HG03432 (cell line): ENCODE data around the gene ADGRL3.
"Not testable (repeated sequence)": the region's sequence is repeated elsewhere in the genome, so short reads cannot be mapped to it uniquely, and the experiment has no call there.

Source experiments
- ATAC-seq: cut with Tn5 transposase; IDR thresholded peaks from one replicate; pipeline ENCODE4 v1.9.1; 2021; ENCODE audit warnings: mild to moderate bottlenecking, moderate library complexity; ENCODE audit not compliant: unreplicated experiment

The ADGRL3 gene

DNA sequence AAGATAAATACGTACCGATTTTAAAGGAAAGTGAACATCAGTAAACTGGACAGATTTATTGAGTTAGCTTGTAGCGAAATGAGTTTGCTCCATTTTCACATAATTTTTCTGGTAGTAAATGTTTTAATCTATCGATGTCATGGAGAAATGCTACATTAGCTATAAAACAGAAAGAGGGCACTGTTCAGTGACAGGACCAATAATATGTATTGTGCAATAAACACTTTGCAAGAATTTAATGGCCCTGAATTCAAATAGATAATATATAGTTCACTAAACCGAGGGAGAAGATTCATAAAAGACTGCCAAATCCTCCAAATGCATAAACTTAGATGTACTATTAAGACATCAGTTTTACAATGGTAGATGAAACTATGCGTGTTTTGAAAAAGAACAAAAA, 516.3 kb downstream of the ADGRL3 start:
- ATAC-seq: no peak

- ATAC-seq: no peak
These were observed 523.4 kb downstream of the ADGRL3 start for GRCh38 chr4:61723492-61723891.

DNA sequence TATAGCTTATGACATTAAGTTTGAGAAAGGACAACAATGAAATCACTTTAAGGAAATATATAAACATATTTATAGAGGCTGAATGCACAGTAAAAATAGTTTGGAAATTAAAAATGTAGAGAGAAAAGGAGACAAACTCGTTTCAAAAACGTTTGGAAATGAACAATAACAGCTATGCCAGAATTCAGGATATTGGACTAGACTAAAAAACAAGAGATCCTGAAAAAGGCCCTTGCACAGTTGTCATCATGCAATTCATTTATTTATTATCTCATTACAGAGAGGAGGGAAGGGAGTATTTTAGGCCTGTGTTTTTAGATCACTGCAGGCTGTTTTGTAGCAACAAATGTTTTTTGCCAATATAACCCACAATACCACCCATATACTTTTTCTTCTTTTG, 527.2 kb downstream of the ADGRL3 start:
- ATAC-seq: no peak

GRCh38 chr4:61734409-61734808, 534.3 kb downstream of the ADGRL3 start:
- no peak for ATAC-seq

- ATAC-seq: no peak
These were observed 539.8 kb downstream of the ADGRL3 start for GRCh38 chr4:61739887-61740286.

- ATAC-seq: no peak
These were observed 540.8 kb downstream of the ADGRL3 start for GRCh38 chr4:61740886-61741285.

DNA sequence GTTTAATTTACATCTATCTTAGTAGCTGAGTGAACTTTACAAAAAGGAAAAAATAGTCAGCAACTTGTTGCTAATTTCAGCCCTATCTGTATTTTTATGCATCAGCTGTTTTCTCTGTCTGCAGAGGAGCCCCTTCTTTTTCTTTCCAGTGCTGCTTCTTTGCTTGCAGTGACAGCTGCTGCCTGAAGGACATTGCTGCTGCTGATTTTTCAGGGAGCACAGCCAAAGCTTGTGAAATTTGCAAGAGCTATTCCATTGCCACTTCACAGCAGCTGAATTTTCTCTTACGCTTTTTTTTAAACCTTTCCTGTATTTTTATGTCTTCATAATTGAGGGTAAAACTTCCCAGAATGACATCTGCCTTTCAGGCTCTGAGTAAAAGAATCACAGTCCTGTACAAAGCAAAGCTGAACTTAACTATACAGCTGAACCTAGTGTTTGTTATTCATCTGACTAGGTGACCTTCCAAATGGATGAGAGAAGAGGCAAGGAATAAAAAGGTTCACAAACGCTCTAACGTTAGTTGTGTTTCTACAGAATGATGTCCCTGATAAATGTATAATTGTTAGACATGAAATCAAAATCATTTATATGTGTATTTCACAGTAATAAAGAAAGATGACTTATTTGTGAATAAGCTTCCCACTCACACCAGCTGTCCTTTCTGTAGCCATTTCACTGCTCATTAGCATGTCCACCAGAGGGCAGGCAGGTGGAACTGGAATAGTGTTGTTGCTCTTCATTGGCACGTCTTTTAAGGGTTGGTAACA, 541.4 kb downstream of the ADGRL3 start:
- no peak for ATAC-seq

GRCh38 chr4:61750810-61751209, 550.7 kb downstream of the ADGRL3 start:
- ATAC-seq: no peak

- no peak for ATAC-seq
These were observed 552.5 kb downstream of the ADGRL3 start for GRCh38 chr4:61752617-61753016.

GRCh38 chr4:61753739-61754138, 553.6 kb downstream of the ADGRL3 start:
- ATAC-seq: no peak

GRCh38 chr4:61756937-61757336, 556.8 kb downstream of the ADGRL3 start:
- not testable (repeated sequence) for ATAC-seq

- ATAC-seq: not testable (repeated sequence)
These were observed 557.9 kb downstream of the ADGRL3 start for GRCh38 chr4:61757983-61758382.

DNA sequence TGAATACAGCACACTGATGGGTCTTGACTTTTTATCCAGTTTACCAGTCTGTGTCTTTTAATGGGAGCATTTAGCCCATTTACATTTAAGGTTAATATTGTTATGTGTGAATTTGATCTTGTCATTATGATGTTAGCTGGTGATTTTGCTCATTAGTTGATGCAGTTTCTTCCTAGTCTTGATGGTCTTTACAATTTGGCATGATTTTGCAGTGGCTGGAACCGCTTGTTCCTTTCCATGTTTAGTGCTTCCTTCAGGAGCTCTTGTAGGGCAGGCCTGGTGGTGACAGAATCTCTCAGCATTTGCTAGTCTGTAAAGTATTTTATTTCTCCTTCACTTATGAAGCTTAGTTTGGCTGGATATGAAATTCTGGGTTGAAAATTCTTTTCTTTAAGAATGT, 558.5 kb downstream of the ADGRL3 start:
- not testable (repeated sequence) for ATAC-seq

GRCh38 chr4:61759245-61759644, 559.1 kb downstream of the ADGRL3 start:
- not testable (repeated sequence) for ATAC-seq

- ATAC-seq: not testable (repeated sequence)
These were observed 559.8 kb downstream of the ADGRL3 start for GRCh38 chr4:61759885-61760284.

DNA sequence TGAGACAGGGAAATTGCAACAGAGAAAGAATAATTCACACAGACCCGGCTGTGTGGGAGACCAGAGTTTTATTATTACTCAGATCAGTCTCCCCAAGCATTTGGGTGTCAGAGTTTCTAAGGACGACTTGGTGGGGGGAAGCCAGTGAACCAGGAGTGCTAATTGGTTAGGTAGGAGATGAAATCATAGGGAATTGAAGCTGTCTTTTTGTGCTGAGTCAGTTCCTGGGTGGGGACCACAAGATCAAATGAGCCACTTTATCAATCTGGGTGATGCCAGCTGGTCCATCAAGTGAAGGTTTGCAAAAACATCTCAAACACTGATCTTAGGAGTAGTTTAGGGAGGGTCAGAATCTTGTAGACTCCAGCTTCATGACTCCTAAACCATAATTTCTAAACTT, 560.7 kb downstream of the ADGRL3 start:
- no peak for ATAC-seq

DNA sequence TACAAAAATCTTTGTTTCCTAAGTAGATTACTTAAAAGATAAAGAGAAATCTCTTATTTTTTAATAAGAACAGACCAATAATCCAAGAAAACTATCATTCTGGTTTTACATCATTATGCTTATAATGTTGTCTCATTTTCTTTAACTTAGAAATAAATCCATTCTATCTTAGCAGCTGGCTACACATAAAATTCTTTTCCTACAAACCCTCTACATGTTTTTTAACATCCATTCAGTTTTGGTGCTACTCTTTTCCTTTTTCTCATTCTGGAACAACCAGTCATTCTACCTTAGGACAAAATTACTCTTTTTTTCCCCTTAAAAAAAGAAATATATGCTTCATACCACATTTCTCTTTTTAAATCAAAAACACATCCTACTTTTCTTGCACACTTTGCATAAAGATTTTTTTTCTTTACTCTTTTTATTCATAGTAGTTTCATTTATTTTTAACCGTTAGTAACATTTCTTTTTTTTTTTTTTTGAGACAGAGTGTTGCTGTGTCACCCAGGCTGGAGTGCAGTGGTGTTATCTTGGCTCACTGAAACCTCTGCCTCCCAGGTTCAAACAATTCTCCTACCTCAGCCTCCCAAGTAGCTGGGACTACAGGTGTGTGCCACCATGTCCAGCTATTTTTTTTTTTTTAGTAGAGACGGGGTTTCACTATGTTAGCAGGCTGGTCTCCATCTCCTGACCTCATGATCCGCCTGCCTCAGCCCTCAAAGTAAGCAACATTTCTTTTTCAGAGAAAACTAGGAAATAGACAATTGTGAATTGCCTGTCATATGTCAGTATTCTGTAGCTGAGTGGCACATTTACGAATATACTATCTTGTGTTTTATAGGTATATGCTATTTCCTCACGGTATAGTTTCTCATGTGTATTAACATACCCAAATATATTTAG, 562.8 kb downstream of the ADGRL3 start:
- no peak for ATAC-seq

DNA sequence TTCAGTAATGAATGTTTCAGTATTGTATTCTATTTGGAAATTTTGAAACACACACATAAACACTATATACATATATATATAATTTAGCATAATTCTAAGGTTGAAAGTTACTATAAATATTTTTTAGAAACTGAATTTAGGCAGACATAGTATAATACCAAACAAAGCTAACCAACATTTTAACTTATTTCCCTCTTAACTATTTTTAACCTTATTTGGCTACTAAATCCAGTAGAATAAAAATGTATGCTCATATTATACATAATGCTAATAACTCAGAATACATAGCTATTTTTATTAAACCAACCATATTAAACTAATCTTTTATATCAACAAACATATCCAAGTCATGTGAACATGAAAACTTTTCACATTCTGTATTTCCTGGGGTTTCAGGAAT, 563.6 kb downstream of the ADGRL3 start:
- no peak for ATAC-seq

DNA sequence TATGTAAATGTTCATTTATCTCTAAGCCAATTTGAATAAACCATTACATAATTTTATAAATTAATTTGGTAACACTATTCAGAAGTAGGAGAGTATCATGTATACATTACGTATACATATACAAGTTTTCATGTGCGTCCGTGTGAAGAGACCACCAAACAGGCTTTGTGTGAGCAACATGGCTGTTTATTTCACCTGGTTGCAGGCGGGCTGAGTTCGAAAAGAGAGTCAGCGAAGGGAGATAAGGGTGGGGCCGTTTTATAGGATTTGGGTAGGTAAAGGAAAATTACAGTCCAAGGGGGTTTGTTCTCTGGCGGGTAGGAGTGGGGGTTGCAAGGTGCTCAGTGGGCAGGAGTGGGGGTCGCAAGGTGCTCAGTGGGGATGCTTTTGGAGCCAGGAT, 564.0 kb downstream of the ADGRL3 start:
- not testable (repeated sequence) for ATAC-seq

- not testable (repeated sequence) for ATAC-seq
These were observed 569.5 kb downstream of the ADGRL3 start for GRCh38 chr4:61769444-61770167.

GRCh38 chr4:61770456-61770855, 570.3 kb downstream of the ADGRL3 start:
- ATAC-seq: no peak
